Mucosa of descending colon (tissue), 3 donors: Measurements from ENCODE around the gene OLIG1. TPM values are rescaled to one million over a fixed set of nuclear protein-coding genes. Genes with fewer than 3 reads are reported as not detected.

ENCODE experiments used
- ATAC-seq: fragments of 200-7000 bp; cut with Tn5 transposase; one replicate; pipeline ENCODE4 v1.9.1; 2020; ENCODE audit warnings: mild to moderate bottlenecking, moderate library complexity
- DNase-seq, 3 donors: peaks; one replicate each; pipeline ENCODE4 v3.0.0-alpha.2; 2020
- H3K36me3 ChIP-seq: fragments of 200-600 bp; one replicate; pipeline ENCODE4 v1.8.0; 2021; ENCODE audit warnings: low read depth, mild to moderate bottlenecking
- H3K4me1 ChIP-seq: fragments of 200-600 bp; one replicate; pipeline ENCODE4 v1.8.0; 2021; ENCODE audit warnings: low read depth, mild to moderate bottlenecking
- H3K4me3 ChIP-seq: fragments of 200-600 bp; one replicate; pipeline ENCODE4 v1.8.0; 2021; ENCODE audit warnings: mild to moderate bottlenecking
- H3K9me3 ChIP-seq: fragments of 200-600 bp; one replicate; pipeline ENCODE4 v1.8.0; 2021; ENCODE audit warnings: mild to moderate bottlenecking
- CTCF ChIP-seq: fragments of 200-600 bp; IDR thresholded peaks from one replicate; pipeline ENCODE4 v1.8.0; 2022; ENCODE audit warnings: antibody characterized with exemption, mild to moderate bottlenecking
- intact Hi-C, 2 donors: fragments of 100-400 bp; cut with DNase I in 1 of 2; cut with micrococcal nuclease in 1 of 2; formaldehyde crosslinking; loops; one replicate each; pipeline versions ENCODE4 v1.11.0 to v1.11.1; 2022; cut with DNase I, micrococcal nuclease
- total RNA-seq, 3 donors: library from RNA; stranded (reverse); fragmentation: NEBNext Ultra II Directional in 2 of 3; extraction: Animal tissue kit (Norgen Biotek cat#: 25700) in 2 of 3; gene quantifications; one replicate each; pipeline versions ENCODE4 v1.2.1 to v1.2.4, GENCODE V29; 2021 to 2023
- donor health status: DM: no; HTN: no; CAD: no; lungs with moderate emphysema.
- donor health status: DM: no; HTN: no; CAD: no.
- donor health status: DM: no; HTN: yes; CAD: no.

The OLIG1 gene
- total RNA-seq, 3 donors from 2014 or later, result not detected

- TF ChIP-seq CTCF, result no peak
- DNase-seq (no peak), ATAC-seq (no peak)
- Histone ChIP-seq H3K9me3 (no peaks in the 10 kb centered on the region), H3K4me1 (no peaks in the 10 kb centered on the region), H3K36me3 (no peaks in the 10 kb centered on the region), H3K4me3 (no peak overlapping the region)
- intact Hi-C loops, result no loop called here
These were observed 30.4 kb upstream of the OLIG1 start for GRCh38 chr21:33039536-33039935.

- DNase-seq (no peak), ATAC-seq (no peak)
- TF ChIP-seq CTCF, result no peak
- Histone ChIP-seq H3K4me1 (no peaks in the 10 kb centered on the region), H3K36me3 (no peaks in the 10 kb centered on the region), H3K4me3 (no peak overlapping the region), H3K9me3 (no peaks in the 10 kb centered on the region)
- intact Hi-C loops, result no loop called here
These were observed 29.7 kb upstream of the OLIG1 start for GRCh38 chr21:33040215-33040614.

GRCh38 chr21:33041981-33042380, 28.0 kb upstream of the OLIG1 start:
- no peaks in the 10 kb centered on the region for H3K9me3 ChIP-seq
- no peak overlapping the region for H3K4me3 ChIP-seq
- no peaks in the 10 kb centered on the region for H3K36me3 ChIP-seq
- no peak for TF ChIP-seq CTCF
- ATAC-seq (no peak), DNase-seq (no peak)
- H3K4me1 ChIP-seq, result no peaks in the 10 kb centered on the region
- intact Hi-C loops, result no loop called here

- no peak for TF ChIP-seq CTCF
- DNase-seq, result no peak
- Histone ChIP-seq H3K4me1 (no peaks in the 10 kb centered on the region), H3K36me3 (no peaks in the 10 kb centered on the region), H3K4me3 (no peak overlapping the region), H3K9me3 (no peaks in the 10 kb centered on the region)
- intact Hi-C loops, result no loop called here
- no peak for ATAC-seq
These were observed 27.1 kb upstream of the OLIG1 start for GRCh38 chr21:33042812-33043211.

GRCh38 chr21:33046455-33046854, 23.5 kb upstream of the OLIG1 start:
- TF ChIP-seq CTCF, result no peak
- Histone ChIP-seq H3K36me3 (no peaks in the 10 kb centered on the region), H3K9me3 (no peaks in the 10 kb centered on the region), H3K4me3 (no peak overlapping the region), H3K4me1 (no peaks in the 10 kb centered on the region)
- no peak for ATAC-seq
- no peak for DNase-seq
- intact Hi-C loops, result no loop called here

- intact Hi-C loops, result no loop called here
- H3K4me3 ChIP-seq, result no peak overlapping the region
- no peak for TF ChIP-seq CTCF
- no peak for DNase-seq
- ATAC-seq, result no peak
- no peaks in the 10 kb centered on the region for H3K4me1 ChIP-seq
- H3K36me3 ChIP-seq, result no peaks in the 10 kb centered on the region
- no peaks in the 10 kb centered on the region for H3K9me3 ChIP-seq
These were observed 22.7 kb upstream of the OLIG1 start for GRCh38 chr21:33047231-33047630.
